Measurements from ENCODE around the gene TTBK2.

TTBK2 gene

DNA sequence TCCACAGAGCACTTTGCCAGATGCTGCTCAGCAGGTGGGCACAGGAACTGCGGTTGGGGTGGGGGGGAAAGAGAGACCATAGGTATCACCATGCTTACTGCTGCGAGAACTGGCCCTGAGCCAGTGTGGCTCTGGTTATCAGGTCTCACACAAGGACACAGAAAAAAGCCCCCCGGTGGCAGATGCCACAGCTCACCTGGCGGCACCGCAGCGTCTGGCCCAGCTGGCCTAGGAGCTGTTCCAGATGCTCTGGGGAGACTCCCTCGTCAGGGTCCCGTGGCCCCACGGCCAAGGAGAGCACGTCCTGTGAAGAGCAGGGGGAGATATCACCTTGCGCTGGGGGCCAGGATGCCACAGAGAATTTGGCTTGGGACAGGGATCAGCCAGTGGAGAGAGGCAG, 194.5 kb downstream of the TTBK2 start:
- no peaks in the 10 kb centered on the region for H3K9me3 Mint-ChIP-seq
- ATAC-seq (replicated peaks; ENCODE audit: extremely low read depth, poor library complexity, severe bottlenecking) (no peak), DNase-seq (ENCODE audit: low spot score in 2 of 2) (no peak)
- peaks cover 3% of the 10 kb centered on the region for H3K4me1 Mint-ChIP-seq
- no peaks in the 10 kb centered on the region for H3K27me3 Mint-ChIP-seq
- no peak overlapping the region for H3K4me3 Mint-ChIP-seq
- peaks cover 31% of the 10 kb centered on the region for H3K36me3 Mint-ChIP-seq (ENCODE audit: insufficient read depth)
- H3K27ac Mint-ChIP-seq (ENCODE audit: low read depth) = no peak overlapping the region

DNA sequence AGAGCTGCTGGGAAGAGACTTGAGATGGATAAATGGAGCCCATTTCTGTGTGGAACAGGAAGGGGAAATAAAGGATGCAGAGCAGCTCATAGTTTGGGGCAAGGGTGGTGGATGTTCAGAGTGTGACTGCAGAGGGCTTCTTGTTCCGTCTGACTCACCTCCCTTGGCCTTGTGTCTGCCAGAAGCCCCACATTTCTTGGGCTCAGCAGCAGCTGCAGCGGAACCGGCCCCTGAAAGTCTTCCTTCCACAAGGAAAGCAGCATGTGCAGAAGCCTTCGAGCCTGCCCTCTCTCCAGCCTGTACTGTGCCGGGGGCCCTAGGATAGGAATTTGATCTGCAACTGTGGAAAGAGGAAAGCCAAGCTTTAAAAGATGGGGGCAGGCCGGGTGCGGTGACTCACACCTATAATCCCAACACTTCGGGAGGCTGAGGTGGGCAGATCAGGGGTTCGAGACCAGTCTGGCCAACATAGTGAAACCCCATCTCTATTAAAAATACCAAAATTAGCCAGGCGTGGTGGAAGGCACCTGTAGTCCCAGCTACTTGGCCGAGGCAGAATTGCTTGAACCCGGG, 195.2 kb downstream of the TTBK2 start:
- H3K27me3 Mint-ChIP-seq = no peaks in the 10 kb centered on the region
- H3K27ac Mint-ChIP-seq (ENCODE audit: low read depth) = no peak overlapping the region
- DNase-seq (ENCODE audit: low spot score in 2 of 2) = no peak
- H3K36me3 Mint-ChIP-seq (ENCODE audit: insufficient read depth) = peaks cover 32% of the 10 kb centered on the region
- H3K9me3 Mint-ChIP-seq = no peaks in the 10 kb centered on the region
- ATAC-seq (replicated peaks; ENCODE audit: extremely low read depth, poor library complexity, severe bottlenecking) = no peak
- peaks cover 3% of the 10 kb centered on the region for H3K4me1 Mint-ChIP-seq
- H3K4me3 Mint-ChIP-seq = no peak overlapping the region

DNA sequence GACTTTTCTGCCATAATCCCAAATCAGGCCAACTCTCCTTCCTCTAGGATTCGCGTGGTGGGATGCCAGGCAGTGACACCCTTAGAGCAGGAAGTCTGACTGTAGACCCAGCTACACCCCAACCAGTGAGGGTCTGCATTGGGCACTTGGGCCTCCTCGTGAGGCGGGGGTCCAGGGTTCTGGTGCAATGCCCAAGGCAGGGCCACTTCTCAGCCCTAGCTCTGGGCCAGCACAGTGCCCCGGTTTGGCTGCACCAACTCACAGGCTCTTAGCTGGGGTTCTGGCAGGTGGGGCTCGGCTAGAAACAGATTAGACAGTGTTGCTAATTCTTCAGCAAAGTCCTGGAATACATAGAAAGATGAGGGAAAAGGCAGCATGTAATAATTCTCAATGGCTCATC, 196.3 kb downstream of the TTBK2 start:
- Mint-ChIP-seq H3K36me3 (ENCODE audit: insufficient read depth) (peaks cover 33% of the 10 kb centered on the region), H3K4me1 (no peaks in the 10 kb centered on the region), H3K27ac (ENCODE audit: low read depth) (no peak overlapping the region), H3K4me3 (no peak overlapping the region), H3K9me3 (no peaks in the 10 kb centered on the region), H3K27me3 (no peaks in the 10 kb centered on the region)
- DNase-seq (ENCODE audit: low spot score in 2 of 2) (no peak), ATAC-seq (replicated peaks; ENCODE audit: extremely low read depth, poor library complexity, severe bottlenecking) (no peak)

DNA sequence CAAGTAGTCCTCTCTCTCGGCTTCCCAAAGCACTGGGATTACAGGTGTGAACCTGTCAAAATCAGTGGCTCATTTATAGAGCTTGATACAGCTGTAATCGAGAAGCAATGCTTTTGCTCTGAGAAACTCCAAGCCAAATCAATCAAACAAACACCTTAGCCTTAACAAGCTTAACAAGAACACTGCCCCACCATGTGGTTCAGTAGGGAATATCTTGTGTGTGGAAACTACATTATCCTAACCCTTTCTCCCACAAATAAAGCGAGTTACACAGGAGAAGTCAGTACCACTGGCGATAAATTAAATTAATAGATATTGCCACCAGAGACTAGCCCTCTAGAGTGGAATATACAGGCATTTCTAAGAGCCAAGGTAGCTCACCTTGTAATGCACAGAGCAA, 197.5 kb downstream of the TTBK2 start:
- DNase-seq (ENCODE audit: low spot score in 2 of 2) (no peak), ATAC-seq (replicated peaks; ENCODE audit: extremely low read depth, poor library complexity, severe bottlenecking) (no peak)
- Mint-ChIP-seq H3K36me3 (ENCODE audit: insufficient read depth) (peaks cover 29% of the 10 kb centered on the region), H3K4me3 (no peak overlapping the region), H3K27me3 (no peaks in the 10 kb centered on the region), H3K27ac (ENCODE audit: low read depth) (no peak overlapping the region), H3K9me3 (no peaks in the 10 kb centered on the region), H3K4me1 (no peaks in the 10 kb centered on the region)

DNA sequence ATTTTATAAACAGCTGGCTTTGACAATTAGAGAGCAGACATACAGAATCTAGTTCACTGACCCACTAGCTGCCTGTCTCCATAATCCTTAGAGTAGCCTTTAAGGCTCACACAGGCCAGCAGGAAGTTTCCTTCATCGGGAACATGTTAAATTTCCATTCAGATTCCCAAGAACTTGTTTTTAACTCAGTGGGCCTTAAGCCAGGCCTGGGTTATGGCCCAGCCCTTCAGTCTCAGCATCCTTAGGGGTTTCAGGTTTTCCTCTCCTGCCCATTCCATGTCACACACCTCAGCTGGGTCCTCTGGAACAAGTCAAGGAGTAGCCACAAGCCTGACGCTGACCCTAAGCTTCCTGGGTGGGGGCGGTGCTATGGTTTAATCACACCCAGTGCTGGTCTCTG, 198.7 kb downstream of the TTBK2 start:
- no peak overlapping the region for H3K4me3 Mint-ChIP-seq
- H3K27me3 Mint-ChIP-seq = no peaks in the 10 kb centered on the region
- no peaks in the 10 kb centered on the region for H3K9me3 Mint-ChIP-seq
- no peak for DNase-seq (ENCODE audit: low spot score in 2 of 2)
- H3K4me1 Mint-ChIP-seq = no peaks in the 10 kb centered on the region
- H3K36me3 Mint-ChIP-seq (ENCODE audit: insufficient read depth) = peaks cover 26% of the 10 kb centered on the region
- no peak overlapping the region for H3K27ac Mint-ChIP-seq (ENCODE audit: low read depth)
- ATAC-seq (replicated peaks; ENCODE audit: extremely low read depth, poor library complexity, severe bottlenecking) = no peak

DNA sequence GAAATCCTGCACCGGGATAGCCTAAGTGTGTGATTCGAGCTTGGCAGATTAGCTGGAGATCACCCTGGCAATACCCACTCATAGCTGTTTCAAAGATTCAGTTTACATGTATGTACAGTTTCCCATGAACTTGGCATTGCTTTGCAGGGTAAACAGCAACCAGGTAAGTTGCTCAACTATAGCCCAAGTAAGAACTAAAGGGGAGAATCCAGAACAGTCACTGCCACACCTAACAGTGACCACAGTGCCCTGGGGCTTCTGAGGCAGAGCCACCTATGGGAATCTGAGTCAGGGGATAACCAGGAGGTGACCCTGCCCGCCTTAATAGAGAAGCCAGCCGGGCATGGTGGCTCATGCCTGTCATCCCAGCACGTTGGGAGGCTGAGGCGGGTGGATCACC, 199.6 kb downstream of the TTBK2 start:
- ATAC-seq (replicated peaks; ENCODE audit: extremely low read depth, poor library complexity, severe bottlenecking) (no peak), DNase-seq (ENCODE audit: low spot score in 2 of 2) (no peak)
- no peaks in the 10 kb centered on the region for H3K27me3 Mint-ChIP-seq
- peaks cover 20% of the 10 kb centered on the region for H3K36me3 Mint-ChIP-seq (ENCODE audit: insufficient read depth)
- H3K4me1 Mint-ChIP-seq = no peaks in the 10 kb centered on the region
- no peaks in the 10 kb centered on the region for H3K9me3 Mint-ChIP-seq
- no peak overlapping the region for H3K4me3 Mint-ChIP-seq
- no peak overlapping the region for H3K27ac Mint-ChIP-seq (ENCODE audit: low read depth)

DNA sequence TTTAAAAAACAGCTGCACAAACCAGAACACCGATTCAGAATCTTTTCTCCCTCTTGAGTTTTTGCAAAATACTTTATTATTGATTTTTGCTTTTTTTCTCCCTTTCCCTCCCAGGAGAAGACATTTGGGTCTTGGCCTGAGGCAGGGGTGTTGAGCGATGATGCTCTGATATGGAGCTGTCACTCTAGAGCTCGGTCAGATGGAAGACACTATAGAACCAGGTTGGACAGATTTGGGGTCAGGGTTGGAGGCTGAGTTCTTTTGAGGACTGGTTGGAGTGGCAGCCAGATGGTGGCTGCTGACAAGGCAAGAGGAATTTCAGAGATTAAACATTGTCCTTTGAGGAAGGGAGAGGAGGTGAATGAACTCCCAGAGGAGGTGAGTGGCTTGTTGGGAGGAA, 200.5 kb downstream of the TTBK2 start:
- DNase-seq (ENCODE audit: low spot score in 2 of 2) = no peak
- Mint-ChIP-seq H3K4me3 (no peak overlapping the region), H3K36me3 (ENCODE audit: insufficient read depth) (peaks cover 16% of the 10 kb centered on the region), H3K27me3 (no peaks in the 10 kb centered on the region), H3K27ac (ENCODE audit: low read depth) (no peak overlapping the region), H3K9me3 (no peaks in the 10 kb centered on the region), H3K4me1 (no peaks in the 10 kb centered on the region)
- no peak for ATAC-seq (replicated peaks; ENCODE audit: extremely low read depth, poor library complexity, severe bottlenecking)

DNA sequence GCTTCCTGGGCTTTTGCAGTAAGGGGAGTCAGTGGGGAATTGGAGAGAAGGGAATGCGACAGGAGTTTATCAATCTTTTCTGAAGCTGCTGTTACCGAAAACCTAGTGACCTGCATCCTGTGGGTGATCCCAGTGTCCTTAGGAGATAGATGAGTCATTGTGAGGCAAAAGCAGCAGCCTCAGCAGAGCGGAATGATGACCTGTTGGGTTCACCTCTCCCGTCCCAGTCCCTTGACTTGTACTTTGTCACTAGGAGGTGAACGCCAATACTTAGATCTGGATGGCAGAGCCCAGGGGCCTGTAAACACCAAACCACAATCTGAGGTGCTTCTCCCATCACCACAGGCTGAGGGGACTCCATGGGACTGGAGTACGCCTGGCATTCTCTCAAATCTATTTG, 201.5 kb downstream of the TTBK2 start:
- no peak for DNase-seq (ENCODE audit: low spot score in 2 of 2)
- H3K27ac Mint-ChIP-seq (ENCODE audit: low read depth) = no peak overlapping the region
- H3K27me3 Mint-ChIP-seq = no peaks in the 10 kb centered on the region
- no peaks in the 10 kb centered on the region for H3K9me3 Mint-ChIP-seq
- H3K36me3 Mint-ChIP-seq (ENCODE audit: insufficient read depth) = peaks cover 11% of the 10 kb centered on the region
- ATAC-seq (replicated peaks; ENCODE audit: extremely low read depth, poor library complexity, severe bottlenecking) = no peak
- H3K4me1 Mint-ChIP-seq = no peaks in the 10 kb centered on the region
- H3K4me3 Mint-ChIP-seq = no peak overlapping the region

DNA sequence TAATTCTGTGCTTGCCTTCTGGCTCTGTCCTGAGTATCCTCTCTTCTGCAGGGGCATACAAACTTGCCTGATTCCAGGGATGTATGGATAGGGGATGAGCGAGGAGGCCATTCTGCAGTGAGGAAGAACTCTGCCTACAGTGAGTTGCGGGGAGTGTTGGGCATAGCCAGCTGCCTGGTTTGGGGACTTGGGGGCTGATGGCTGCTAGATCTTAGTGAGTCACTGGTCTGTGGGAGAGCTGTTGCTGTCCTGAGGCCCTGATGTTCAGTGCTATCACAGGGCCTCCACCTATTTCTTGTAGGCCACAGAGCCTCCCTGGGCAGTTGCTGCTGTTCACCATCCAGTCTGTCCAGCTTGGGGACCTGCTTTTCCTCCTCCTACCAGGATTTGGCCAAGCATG, 204.0 kb downstream of the TTBK2 start:
- Mint-ChIP-seq H3K27ac (ENCODE audit: low read depth) (no peak overlapping the region), H3K9me3 (no peaks in the 10 kb centered on the region), H3K4me1 (no peaks in the 10 kb centered on the region), H3K4me3 (no peak overlapping the region), H3K27me3 (no peaks in the 10 kb centered on the region), H3K36me3 (ENCODE audit: insufficient read depth) (peaks cover 8% of the 10 kb centered on the region)
- DNase-seq (ENCODE audit: low spot score in 2 of 2) = no peak
- no peak for ATAC-seq (replicated peaks; ENCODE audit: extremely low read depth, poor library complexity, severe bottlenecking)

DNA sequence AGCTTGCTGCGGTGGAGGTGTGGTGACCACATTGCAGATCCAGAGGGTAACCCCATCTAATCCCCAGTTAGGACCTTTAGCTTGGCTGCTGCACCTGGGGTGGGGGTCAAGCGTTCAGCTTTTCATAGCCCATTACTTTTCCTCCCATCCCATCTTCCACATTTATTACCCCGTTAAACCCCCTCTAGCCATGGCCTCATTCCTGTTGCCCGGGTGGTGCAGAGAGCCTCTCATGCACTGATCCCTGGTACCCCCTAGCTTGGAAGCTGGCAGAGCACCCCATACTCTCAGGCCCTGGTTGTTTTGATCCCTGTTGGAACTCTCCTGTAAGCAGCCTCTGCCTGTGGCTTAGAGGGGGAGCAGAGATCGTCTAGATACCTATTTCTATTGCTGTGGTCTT, 204.5 kb downstream of the TTBK2 start:
- H3K4me3 Mint-ChIP-seq = no peak overlapping the region
- no peaks in the 10 kb centered on the region for H3K27me3 Mint-ChIP-seq
- no peak overlapping the region for H3K27ac Mint-ChIP-seq (ENCODE audit: low read depth)
- H3K36me3 Mint-ChIP-seq (ENCODE audit: insufficient read depth) = peaks cover 8% of the 10 kb centered on the region
- ATAC-seq (replicated peaks; ENCODE audit: extremely low read depth, poor library complexity, severe bottlenecking) = no peak
- no peaks in the 10 kb centered on the region for H3K4me1 Mint-ChIP-seq
- no peak for DNase-seq (ENCODE audit: low spot score in 2 of 2)
- H3K9me3 Mint-ChIP-seq = no peaks in the 10 kb centered on the region

DNA sequence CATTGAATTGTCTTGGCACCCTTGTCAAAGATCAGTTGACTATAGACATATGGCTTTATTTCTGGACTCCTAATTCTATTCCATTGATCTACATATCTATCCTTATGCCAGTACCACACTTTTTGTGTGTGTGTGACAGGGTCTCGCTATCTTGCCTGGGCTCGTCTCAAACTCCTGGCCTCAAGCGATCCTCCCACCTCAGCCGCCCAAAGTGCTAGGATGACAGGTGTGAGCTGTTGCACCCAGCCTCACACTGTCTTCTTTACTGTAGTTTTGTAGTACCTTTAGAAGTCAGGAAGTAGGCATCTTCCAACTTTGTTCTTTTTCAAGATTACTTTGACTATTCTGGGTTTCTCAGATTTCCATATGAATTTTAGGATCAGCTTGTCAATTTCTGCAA, 208.0 kb downstream of the TTBK2 start:
- H3K4me3 Mint-ChIP-seq = no peak overlapping the region
- ATAC-seq (replicated peaks; ENCODE audit: extremely low read depth, poor library complexity, severe bottlenecking) = no peak
- no peaks in the 10 kb centered on the region for H3K27me3 Mint-ChIP-seq
- no peak for DNase-seq (ENCODE audit: low spot score in 2 of 2)
- H3K9me3 Mint-ChIP-seq = no peaks in the 10 kb centered on the region
- peaks cover 2% of the 10 kb centered on the region for H3K36me3 Mint-ChIP-seq (ENCODE audit: insufficient read depth)
- no peaks in the 10 kb centered on the region for H3K4me1 Mint-ChIP-seq
- H3K27ac Mint-ChIP-seq (ENCODE audit: low read depth) = no peak overlapping the region

DNA sequence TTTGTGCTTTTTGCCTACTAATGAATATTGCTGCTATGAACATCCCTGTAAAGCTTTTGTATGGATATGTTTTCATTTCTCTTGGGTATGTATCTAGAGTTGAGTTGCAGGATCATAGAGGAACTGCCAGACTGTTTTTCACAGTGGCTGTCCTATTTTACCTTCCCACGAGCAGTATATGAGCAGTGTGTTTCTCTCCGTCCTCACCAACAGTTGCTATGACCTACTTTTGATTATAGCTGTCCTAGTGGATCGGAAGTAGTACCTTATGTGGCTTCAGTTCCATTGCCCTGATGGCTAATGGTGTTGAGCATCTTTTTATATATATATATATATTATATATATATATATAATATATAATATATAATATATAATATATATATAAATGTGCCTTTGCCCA, 208.8 kb downstream of the TTBK2 start:
- Mint-ChIP-seq H3K4me1 (no peaks in the 10 kb centered on the region), H3K27ac (ENCODE audit: low read depth) (no peak overlapping the region), H3K9me3 (no peaks in the 10 kb centered on the region), H3K36me3 (ENCODE audit: insufficient read depth) (no peaks in the 10 kb centered on the region), H3K4me3 (no peak overlapping the region), H3K27me3 (no peaks in the 10 kb centered on the region)
- no peak for DNase-seq (ENCODE audit: low spot score in 2 of 2)
- ATAC-seq (replicated peaks; ENCODE audit: extremely low read depth, poor library complexity, severe bottlenecking) = no peak

DNA sequence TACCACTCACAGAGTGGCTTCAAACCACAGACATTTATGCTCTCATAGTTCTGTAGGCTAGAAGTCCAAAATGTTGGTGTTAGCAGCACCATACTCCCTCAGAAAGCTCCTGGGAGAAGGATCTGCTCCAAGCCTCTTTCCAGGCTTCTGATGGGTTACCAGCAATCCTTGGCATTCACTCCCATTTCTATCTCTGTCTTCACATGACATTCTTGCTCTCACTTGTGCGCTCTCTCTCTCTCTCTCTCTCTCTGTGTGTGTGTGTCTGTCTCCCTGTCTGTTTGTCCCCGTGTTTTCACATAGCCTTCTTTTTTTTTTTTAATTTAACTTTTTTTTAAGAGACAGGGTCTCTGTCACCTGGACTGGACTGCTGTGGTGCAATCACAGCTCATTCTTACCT, 209.9 kb downstream of the TTBK2 start:
- no peak overlapping the region for H3K4me3 Mint-ChIP-seq
- peak overlapping the region; percentile 33 for H3K27ac Mint-ChIP-seq (ENCODE audit: low read depth)
- H3K36me3 Mint-ChIP-seq (ENCODE audit: insufficient read depth) = no peaks in the 10 kb centered on the region
- DNase-seq (ENCODE audit: low spot score in 2 of 2) (no peak), ATAC-seq (replicated peaks; ENCODE audit: extremely low read depth, poor library complexity, severe bottlenecking) (no peak)
- H3K4me1 Mint-ChIP-seq = no peaks in the 10 kb centered on the region
- H3K9me3 Mint-ChIP-seq = no peaks in the 10 kb centered on the region
- no peaks in the 10 kb centered on the region for H3K27me3 Mint-ChIP-seq

Data from central memory CD8-positive, alpha-beta T cell (primary cell).